K562 (cell line): ENCODE results near the gene CROT. TPM values are rescaled to one million over a fixed set of nuclear protein-coding genes. Genes with fewer than 3 reads are reported as not detected.

Source experiments
- ATAC-seq: fragments of 200-7000 bp; cut with Tn5 transposase; 3 replicates; pipeline ENCODE4 v1.9.1; 2020; ENCODE audit warnings: moderate library complexity
- BruUV-seq: library from RNA; stranded (reverse); fragments of 400-500 nt; replicated peaks from 2 replicates; lab custom pipeline; 2021; lab: Mats Ljungman, UMichigan
- CTCF ChIA-PET: fragments of 300-600 bp; formaldehyde crosslinking; extraction: SDS; loops from one replicate; lab custom pipeline; 2021; ENCODE audit warnings: low intra/inter-chr PET ratio; lab: Yijun Ruan, JAX
- POLR2A ChIA-PET: fragments of 300-600, 350-650 bp; sonication (Branson Sonifier 250); formaldehyde crosslinking; extraction: SDS; loops from one replicate; lab custom pipeline; 2021; ENCODE audit warnings: antibody characterized with exemption, inconsistent platforms; lab: Yijun Ruan, JAX
- DNase-seq, 4 experiments: peaks; one replicate each; pipeline versions ENCODE4 v3.0.0 to v3.0.0-alpha.2; 2011 to 2018; ENCODE audit warnings: low spot score in 3 of 4, mixed read lengths in 3 of 4; ENCODE audit errors: extremely low read depth in 1 of 4
- FAIRE-seq: peaks from 2 replicates; lab custom pipeline; 2011; peaks lifted over from hg19 to GRCh38; lab: Jason Lieb, UNC
- H2AFZ ChIP-seq: 2 replicates; pipeline ENCODE4 v1.6.0; 2011; ENCODE audit warnings: low read depth, low read length, control low read depth, inconsistent platforms
- H3K27ac ChIP-seq: fragments of 200-600 bp; 3 replicates; pipeline ENCODE4 v1.8.0; 2011; ENCODE audit warnings: low read depth, mild to moderate bottlenecking, control low read depth, inconsistent platforms, low read length, moderate library complexity, mixed read lengths; ENCODE audit errors: extremely low read depth
- H3K27me3 ChIP-seq, 2 experiments: fragments of 300-600 bp in 1 of 2; 2 replicates in 1 of 2; 3 replicates in 1 of 2; pipeline versions ENCODE4 v1.6.0 to v1.8.0; 2011; ENCODE audit warnings: inconsistent platforms in 2 of 2, low read length in 2 of 2, mild to moderate bottlenecking in 1 of 2, mixed read lengths in 1 of 2, moderate library complexity in 1 of 2; ENCODE audit not compliant: control insufficient read depth in 2 of 2, insufficient read depth in 2 of 2
- H3K36me3 ChIP-seq: fragments of 300-600 bp; 3 replicates; pipeline ENCODE4 v1.8.0; 2011; ENCODE audit warnings: mild to moderate bottlenecking, low read length, inconsistent platforms; ENCODE audit not compliant: control insufficient read depth, insufficient read depth
- H3K4me1 ChIP-seq, 2 experiments: fragments of 200-600 bp in 1 of 2; replicated peaks in 1 of 2; 2 replicates in 1 of 2; 3 replicates in 1 of 2; pipeline versions ENCODE4 v1.5.1 to v1.8.0; 2011; ENCODE audit warnings: inconsistent platforms in 2 of 2, low read length in 2 of 2, mild to moderate bottlenecking in 1 of 2, mixed read lengths in 1 of 2, moderate library complexity in 1 of 2; ENCODE audit not compliant: control insufficient read depth in 2 of 2, insufficient read depth in 2 of 2
- H3K4me2 ChIP-seq: 2 replicates; pipeline ENCODE4 v1.6.1; 2011; ENCODE audit warnings: low read length, control low read depth, inconsistent platforms, mixed read lengths; ENCODE audit not compliant: insufficient read depth
- H3K4me3 ChIP-seq: fragments of 200-600 bp; sonication (generic), shearing (Covaris generic); 2 replicates; pipeline ENCODE4 v1.5.1; 2016; ENCODE audit warnings: control low read depth, inconsistent platforms
- H3K79me2 ChIP-seq: fragments of 200-600 bp; 3 replicates; pipeline ENCODE4 v1.8.0; 2011; ENCODE audit warnings: low read length, inconsistent platforms; ENCODE audit not compliant: control insufficient read depth, insufficient read depth
- H3K9ac ChIP-seq, 2 experiments: 2 replicates each; pipeline versions ENCODE4 v1.6.0 to v1.6.1; 2011; ENCODE audit warnings: low read depth in 2 of 2, low read length in 2 of 2, control low read depth in 1 of 2, inconsistent platforms in 1 of 2, mild to moderate bottlenecking in 1 of 2, mixed read lengths in 1 of 2; ENCODE audit not compliant: insufficient read depth in 1 of 2
- H3K9me1 ChIP-seq: one replicate; pipeline ENCODE4 v1.6.0; 2011; ENCODE audit warnings: inconsistent platforms, mild to moderate bottlenecking, low read length, moderate library complexity; ENCODE audit not compliant: control insufficient read depth, insufficient read depth
- H3K9me3 ChIP-seq: replicated peaks from 2 replicates; pipeline ENCODE4 v1.5.1; 2011; ENCODE audit warnings: low read depth, low read length, inconsistent platforms; ENCODE audit not compliant: control insufficient read depth, insufficient read depth
- H4K20me1 ChIP-seq: replicated peaks from 2 replicates; pipeline ENCODE4 v1.6.1; 2011; ENCODE audit warnings: low read length, inconsistent platforms, mixed read lengths; ENCODE audit not compliant: control insufficient read depth, insufficient read depth
- GABPB1 ChIP-seq: sonication (generic); formaldehyde crosslinking; IDR thresholded peaks from 2 replicates; pipeline ENCODE4 v1.8.0; 2022; ENCODE audit warnings: mild to moderate bottlenecking, missing genetic modification reagents
- GTF2E2 ChIP-seq: fragments of 200-800 bp; sonication (Bioruptor generic); IDR thresholded peaks from 2 replicates; pipeline ENCODE4 v1.6.1; 2016; ENCODE audit warnings: missing genetic modification characterization, missing compliant biosample characterization
- KDM4B ChIP-seq, 2 experiments: fragments of 450-650 bp in 1 of 2; sonication (generic) in 1 of 2; IDR thresholded peaks; 2 replicates each; pipeline ENCODE4 v1.6.1; 2016 to 2017; ENCODE audit warnings: borderline replicate concordance in 2 of 2, antibody characterized with exemption in 1 of 2, low read depth in 1 of 2, mild to moderate bottlenecking in 1 of 2
- NCOA6 ChIP-seq: fragments of 450-650 bp; IDR thresholded peaks from 2 replicates; pipeline ENCODE4 v1.6.1; 2017; ENCODE audit warnings: mild to moderate bottlenecking
- NR2C1 ChIP-seq, 2 experiments: fragments of 450-650 bp; IDR thresholded peaks; 2 replicates each; pipeline ENCODE4 v1.6.1; 2017; ENCODE audit warnings: mild to moderate bottlenecking in 2 of 2, antibody characterized with exemption in 1 of 2, inconsistent platforms in 1 of 2, missing compliant biosample characterization in 1 of 2, missing genetic modification characterization in 1 of 2
- PML ChIP-seq: IDR thresholded peaks from 2 replicates; pipeline ENCODE4 v1.6.1; 2012; ENCODE audit warnings: low read length, inconsistent platforms
- PREB ChIP-seq: sonication (generic); formaldehyde crosslinking; IDR thresholded peaks from 2 replicates; pipeline ENCODE4 v1.8.1; 2023; ENCODE audit warnings: mild to moderate bottlenecking, missing genetic modification reagents
- ZNF830 ChIP-seq: fragments of 250-450 bp; sonication (Bioruptor Pico); IDR thresholded peaks from 2 replicates; pipeline ENCODE4 v1.5.0; 2021; ENCODE audit warnings: mild to moderate bottlenecking
- WGBS: fragments of 100-300 bp; shearing (Covaris generic); methylation state at CpG from one replicate; pipeline ENCODE4 v1.1.6; 2016; ENCODE audit warnings: low coverage, mixed read lengths; ENCODE audit not compliant: insufficient coverage; ENCODE audit errors: missing lambda C conversion rate; 5-methylcytosine and 5-hydroxymethylcytosine counted together
- in situ Hi-C: fragments of 300-500 bp; cut with MboI; formaldehyde crosslinking; loops from 4 replicates; pipeline ENCODE4 v1.15.0; 2018; ENCODE audit warnings: inconsistent platforms, mixed read lengths
- intact Hi-C: fragments of 100-400 bp; cut with micrococcal nuclease; formaldehyde crosslinking; loops from 2 replicates; pipeline ENCODE4 v1.14.2; 2022
- polyA plus RNA-seq, 8 experiments: library from polyadenylated mRNA; depleted of rRNA in 4 of 8; stranded (reverse) in 5 of 8; unstranded in 3 of 8; fragments of >200 nt; fragmentation: Nextera tagmentation in 2 of 8; fragmentation: Illumina TruSeq in 1 of 8; extraction: Ambion mirVana in 2 of 8; extraction: Trizol in 1 of 8; gene quantifications; 2 replicates each; pipeline versions ENCODE4 v1.2.1 to v1.2.3, GENCODE V29; 2011 to 2014; ENCODE audit warnings: inconsistent platforms in 1 of 8, missing spikeins in 1 of 8
- total RNA-seq, 7 experiments: library from RNA; depleted of rRNA in 6 of 7; stranded (reverse); fragments of >200 nt in 6 of 7; fragmentation: Illumina TruSeq in 2 of 7; extraction: Trizol in 2 of 7; gene quantifications; 2 replicates each; pipeline versions ENCODE4 v1.2.1 to v1.2.3, GENCODE V29; 2011 to 2021; ENCODE audit warnings: low replicate concordance in 1 of 7

CROT gene
- total and polyA plus RNA-seq, 9 of the 15 experiments (the other 6 are each of a cell fraction or from before 2014, with no cell fraction given) = 2.5 to 8.1 (median 5.1) TPM

- in situ Hi-C loops (no loop called here), intact Hi-C loops (loop anchor here (5.0 kb wide), 2 partner anchors 46 to 194 kb away; partner anchors contain the start of gene DMTF1)
- Histone ChIP-seq H2AFZ (peak overlapping the region; percentile 93), H3K9me1 (no peaks in the 10 kb centered on the region), H3K36me3 (no peaks in the 10 kb centered on the region; the same call in 2 of the 3 replicates), H3K9ac (peak overlapping the region; percentile 42 to 91), H3K4me2 (peak overlapping the region; percentile 97), H3K27ac (no peak overlapping the region; the same call in 2 of the 3 replicates), H3K4me3 (peak overlapping the region; percentile 57), H3K79me2 (no peaks in the 10 kb centered on the region), H3K4me1 (peaks cover 7 to 8% of the 10 kb centered on the region in 2 experiments; a peak in 4 of 5 replicates), H3K27me3 (no peaks in the 10 kb centered on the region), H3K9me3 (no peaks in the 10 kb centered on the region), H4K20me1 (no peaks in the 10 kb centered on the region)
- FAIRE-seq (no peak), DNase-seq (peak in 1 of 4 experiments; percentile 11), ATAC-seq (no peak; the same call in 1 of the 3 replicates)
- TF ChIP-seq GTF2E2 (0 out of 2 replicates have a peak, but pooled peaks have one; percentile 32), ZNF830 (CRISPR knock-in tag) (no peak), KDM4B (IDR thresholded peaks at IDR 0.05; ENCODE audit: borderline replicate concordance in 2 of 2, low read depth in 1 of 2) (0 out of 4 replicates have a peak, but pooled peaks of 1 of the 2 experiments have one; percentile 44), PML (0 out of 2 replicates have a peak, but pooled peaks have one; percentile 10), NR2C1 (IDR thresholded peaks at IDR 0.05) (no peak), NR2C1 (tag; IDR thresholded peaks at IDR 0.05) (peak; percentile 14; the same call in 1 of the 2 replicates), NCOA6 (no peak), PREB (CRISPR knock-in tag) (peak; percentile 70; the same call in 1 of the 2 replicates), GABPB1 (CRISPR knock-in tag) (no peak)
- POLR2A ChIA-PET = interaction anchor here (0.6 to 1.7 kb wide), 5 partner anchors 8 to 155 kb away, joined by 3 to 7 read pairs (median 5); no protein-coding TSS in a partner anchor
- CTCF ChIA-PET = no interaction called here
- WGBS = 11% methylated on average over 8 of the region's 8 CpGs
- BruUV-seq = no TSS peak
Observed at GRCh38 chr7:87345962-87346371, 503 bp downstream of the CROT start.
